CD1c-positive myeloid dendritic cell (primary cell): ENCODE data around the gene MYOF.
"Not testable (repeated sequence)": the region's sequence is repeated elsewhere in the genome, so short reads cannot be mapped to it uniquely, and the experiment has no call there.

ENCODE experiments used
- DNase-seq: peaks from one replicate; pipeline ENCODE4 v3.0.0-alpha.2; 2016; ENCODE audit errors: extremely low spot score

Gene MYOF

GRCh38 chr10:93352638-93353383 lies 129.3 kb downstream of the MYOF start:
- peak; percentile 54 for DNase-seq

GRCh38 chr10:93346694-93347093 lies 135.4 kb downstream of the MYOF start:
- DNase-seq, result peak; percentile 65

- no peak for DNase-seq
Measured at GRCh38 chr10:93346108-93346507, 136.0 kb downstream of the MYOF start.

GRCh38 chr10:93344691-93345090 lies 137.4 kb downstream of the MYOF start:
- no peak for DNase-seq

- DNase-seq, result no peak
Measured at GRCh38 chr10:93342921-93343320, 139.2 kb downstream of the MYOF start.

GRCh38 chr10:93342366-93342765 lies 139.8 kb downstream of the MYOF start:
- DNase-seq, result no peak

- no peak for DNase-seq
Measured at GRCh38 chr10:93337309-93337721, 144.8 kb downstream of the MYOF start.

- no peak for DNase-seq
Measured at GRCh38 chr10:93336678-93337077, 145.5 kb downstream of the MYOF start.

GRCh38 chr10:93336110-93336509 lies 146.0 kb downstream of the MYOF start:
- no peak for DNase-seq

GRCh38 chr10:93334901-93335327 lies 147.2 kb downstream of the MYOF start:
- DNase-seq, result no peak

GRCh38 chr10:93334181-93334580 lies 148.0 kb downstream of the MYOF start:
- no peak for DNase-seq

GRCh38 chr10:93333278-93333978 lies 148.7 kb downstream of the MYOF start:
- no peak for DNase-seq

- DNase-seq, result no peak
Measured at GRCh38 chr10:93330824-93331223, 151.3 kb downstream of the MYOF start.

- DNase-seq, result no peak
Measured at GRCh38 chr10:93319896-93320295, 162.2 kb downstream of the MYOF start.

- no peak for DNase-seq
Measured at GRCh38 chr10:93319096-93319495, 163.0 kb downstream of the MYOF start.

GRCh38 chr10:93315246-93315645 lies 166.9 kb downstream of the MYOF start:
- DNase-seq, result no peak

- DNase-seq, result not testable (repeated sequence)
Measured at GRCh38 chr10:93314656-93315055, 167.5 kb downstream of the MYOF start.

- peak; percentile 55 for DNase-seq
Measured at GRCh38 chr10:93313798-93314197, 168.3 kb downstream of the MYOF start.

GRCh38 chr10:93309062-93309461 lies 173.1 kb downstream of the MYOF start:
- no peak for DNase-seq

- no peak for DNase-seq
Measured at GRCh38 chr10:93305122-93305521, 177.0 kb downstream of the MYOF start.

GRCh38 chr10:93300981-93301380 lies 181.2 kb downstream of the MYOF start:
- DNase-seq, result no peak

- no peak for DNase-seq
Measured at GRCh38 chr10:93300288-93300917, 181.7 kb downstream of the MYOF start.
